ENCODE data around the gene ESPL1.

The ESPL1 gene

GRCh38 chr12:53267999-53268629 is at the start of gene ESPL1:
TSS of gene ESPL1 (plus strand) at chr12:53268299. CDS start at chr12:53268767, 468 bp downstream.
- peak; percentile 55 for DNase-seq (ENCODE audit: low spot score)

GRCh38 chr12:53218551-53219291 is 49.4 kb upstream of the ESPL1 start:
- no peak for DNase-seq (ENCODE audit: low spot score)

GRCh38 chr12:53219292-53219955 is 48.7 kb upstream of the ESPL1 start:
- no peak for DNase-seq (ENCODE audit: low spot score)

- DNase-seq (ENCODE audit: low spot score): no peak
Observed at GRCh38 chr12:53219956-53220693, 48.0 kb upstream of the ESPL1 start.

GRCh38 chr12:53220694-53221202 is 47.4 kb upstream of the ESPL1 start:
- peak; percentile 78 for DNase-seq (ENCODE audit: low spot score)

GRCh38 chr12:53221203-53222080 is 46.7 kb upstream of the ESPL1 start:
- peak; percentile 77 for DNase-seq (ENCODE audit: low spot score)

GRCh38 chr12:53222170-53222721 is 45.9 kb upstream of the ESPL1 start:
- no peak for DNase-seq (ENCODE audit: low spot score)

- no peak for DNase-seq (ENCODE audit: low spot score)
Observed at GRCh38 chr12:53222806-53223261, 45.3 kb upstream of the ESPL1 start.

- DNase-seq (ENCODE audit: low spot score): peak; percentile 85
Observed at GRCh38 chr12:53223389-53224060, 44.6 kb upstream of the ESPL1 start.

- no peak for DNase-seq (ENCODE audit: low spot score)
Observed at GRCh38 chr12:53224061-53224896, 43.8 kb upstream of the ESPL1 start.

- no peak for DNase-seq (ENCODE audit: low spot score)
Observed at GRCh38 chr12:53224897-53225634, 43.0 kb upstream of the ESPL1 start.

- no peak for DNase-seq (ENCODE audit: low spot score)
Observed at GRCh38 chr12:53225635-53226424, 42.3 kb upstream of the ESPL1 start.

- no peak for DNase-seq (ENCODE audit: low spot score)
Observed at GRCh38 chr12:53226815-53227214, 41.3 kb upstream of the ESPL1 start.

- no peak for DNase-seq (ENCODE audit: low spot score)
Observed at GRCh38 chr12:53227341-53227740, 40.8 kb upstream of the ESPL1 start.

- no peak for DNase-seq (ENCODE audit: low spot score)
Observed at GRCh38 chr12:53227836-53228235, 40.3 kb upstream of the ESPL1 start.

GRCh38 chr12:53229454-53229853 is 38.6 kb upstream of the ESPL1 start:
- DNase-seq (ENCODE audit: low spot score): no peak

- no peak for DNase-seq (ENCODE audit: low spot score)
Observed at GRCh38 chr12:53230108-53230845, 37.8 kb upstream of the ESPL1 start.
